Upper lobe of right lung (tissue), 1 donor: ENCODE results near the gene PSRC1. TPM values are rescaled to one million over a fixed set of nuclear protein-coding genes. Genes with fewer than 3 reads are reported as not detected.

Experiments
- ATAC-seq: fragments of 200-7000 bp; cut with Tn5 transposase; one replicate; pipeline ENCODE4 v1.9.1; 2020; ENCODE audit warnings: mild to moderate bottlenecking, moderate library complexity
- DNase-seq: peaks from one replicate; pipeline ENCODE4 v3.0.0-alpha.2; 2020
- H3K27ac ChIP-seq: fragments of 200-600 bp; one replicate; pipeline ENCODE4 v1.8.0; 2022
- H3K27me3 ChIP-seq: fragments of 200-600 bp; one replicate; pipeline ENCODE4 v1.8.0; 2022; ENCODE audit warnings: mild to moderate bottlenecking
- H3K36me3 ChIP-seq: fragments of 200-600 bp; one replicate; pipeline ENCODE4 v1.8.0; 2022
- H3K4me1 ChIP-seq: fragments of 200-600 bp; one replicate; pipeline ENCODE4 v1.8.0; 2022
- H3K4me3 ChIP-seq: fragments of 200-600 bp; one replicate; pipeline ENCODE4 v1.8.0; 2022; ENCODE audit warnings: mild to moderate bottlenecking
- H3K9me3 ChIP-seq: fragments of 200-600 bp; one replicate; pipeline ENCODE4 v1.8.0; 2022
- CTCF ChIP-seq: fragments of 200-600 bp; IDR thresholded peaks from one replicate; pipeline ENCODE4 v1.8.0; 2022; ENCODE audit warnings: antibody characterized with exemption
- intact Hi-C: fragments of 100-400 bp; cut with DNase I; formaldehyde crosslinking; loops from one replicate; pipeline ENCODE4 v1.11.0; 2022
- total RNA-seq: library from RNA; stranded (reverse); fragmentation: NEBNext Ultra II Directional; extraction: Animal tissue kit (Norgen Biotek cat#: 25700); gene quantifications from one replicate; pipeline ENCODE4 v1.2.1, GENCODE V29; 2021
- donor health status: DM: no; HTN: yes; CAD: no; lungs with severe emphysema.

PSRC1 gene
- total RNA-seq, 1 donor from 2014 or later = 2.9 TPM

GRCh38 chr1:109272831-109273547, 10.0 kb downstream of the PSRC1 start:
- H3K27me3 ChIP-seq = no peaks in the 10 kb centered on the region
- no peaks in the 10 kb centered on the region for H3K9me3 ChIP-seq
- ATAC-seq (peak; percentile 22), DNase-seq (no peak)
- H3K36me3 ChIP-seq = no peaks in the 10 kb centered on the region
- H3K4me3 ChIP-seq = peak overlapping the region; percentile 25
- H3K27ac ChIP-seq = peak overlapping the region; percentile 72
- H3K4me1 ChIP-seq = peaks cover 17% of the 10 kb centered on the region
- TF ChIP-seq CTCF = no peak
- intact Hi-C loops = no loop called here

GRCh38 chr1:109272021-109272799, 10.7 kb downstream of the PSRC1 start:
- no peak overlapping the region for H3K4me3 ChIP-seq
- H3K27me3 ChIP-seq = no peaks in the 10 kb centered on the region
- peak overlapping the region; percentile 72 for H3K27ac ChIP-seq
- no peak for DNase-seq
- ATAC-seq = no peak
- no peaks in the 10 kb centered on the region for H3K9me3 ChIP-seq
- TF ChIP-seq CTCF = no peak
- H3K4me1 ChIP-seq = peaks cover 12% of the 10 kb centered on the region
- intact Hi-C loops = no loop called here
- H3K36me3 ChIP-seq = no peaks in the 10 kb centered on the region

GRCh38 chr1:109271458-109271857, 11.5 kb downstream of the PSRC1 start:
- DNase-seq (no peak), ATAC-seq (no peak)
- Histone ChIP-seq H3K4me3 (no peak overlapping the region), H3K27ac (no peak overlapping the region), H3K9me3 (no peaks in the 10 kb centered on the region), H3K27me3 (no peaks in the 10 kb centered on the region), H3K4me1 (peaks cover 9% of the 10 kb centered on the region), H3K36me3 (no peaks in the 10 kb centered on the region)
- intact Hi-C loops = no loop called here
- TF ChIP-seq CTCF = no peak

GRCh38 chr1:109270623-109271317, 12.2 kb downstream of the PSRC1 start:
- H3K4me1 ChIP-seq = peaks cover 7% of the 10 kb centered on the region
- DNase-seq = no peak

More at GRCh38 chr1:109270623-109271317, 12.2 kb downstream of the PSRC1 start:
- TF ChIP-seq CTCF = no peak
- no peaks in the 10 kb centered on the region for H3K36me3 ChIP-seq
- intact Hi-C loops = no loop called here
- ATAC-seq = no peak
- H3K27me3 ChIP-seq = no peaks in the 10 kb centered on the region
- H3K4me3 ChIP-seq = no peak overlapping the region
- no peak overlapping the region for H3K27ac ChIP-seq
- no peaks in the 10 kb centered on the region for H3K9me3 ChIP-seq
